SK-N-SH (cell line): Measurements from ENCODE around the gene INTS11.

Experiments
- CHD2 ChIP-seq: fragments of 150-350 bp; IDR thresholded peaks from 2 replicates; pipeline ENCODE4 v1.6.1; 2018; ENCODE audit warnings: low read length; ENCODE audit not compliant: partially characterized antibody
- CTCF ChIP-seq: fragments of 200-600 bp; sonication (generic); IDR thresholded peaks from 2 replicates; pipeline ENCODE4 v1.6.1; 2017; ENCODE audit warnings: antibody characterized with exemption, mild to moderate bottlenecking, moderate library complexity
- EP300 ChIP-seq, 2 experiments: IDR thresholded peaks; 2 replicates each; pipeline versions ENCODE4 v1.4.0 to v1.6.1; 2012; ENCODE audit warnings: borderline replicate concordance in 1 of 2, low read depth in 1 of 2, low read length in 1 of 2
- MAX ChIP-seq: IDR thresholded peaks from 2 replicates; pipeline ENCODE4 v1.4.0; 2012; ENCODE audit warnings: low read depth
- MXI1 ChIP-seq: IDR thresholded peaks from 2 replicates; pipeline ENCODE4 v1.6.1; 2012; ENCODE audit warnings: mild to moderate bottlenecking, low read depth, low read length, improper control_type of control experiment
- POLR2AphosphoS5 ChIP-seq: IDR thresholded peaks from 2 replicates; pipeline ENCODE4 v1.6.1; 2012; ENCODE audit warnings: low read depth, low read length

GRCh38 chr1:1281533-1282321 lies 42.7 kb downstream of the INTS11 start:
- TF ChIP-seq MAX (no peak), CTCF (no peak), EP300 (IDR thresholded peaks at IDR 0.05; ENCODE audit: borderline replicate concordance in 1 of 2, low read depth in 1 of 2, low read length in 1 of 2) (no peak), POLR2AphosphoS5 (no peak), CHD2 (no peak), MXI1 (no peak)
